B cell (primary cell): Measurements from ENCODE around the gene TUBA1B. TPM values are rescaled to one million over a fixed set of nuclear protein-coding genes. Genes with fewer than 3 reads are reported as not detected.

Experiments used
- ATAC-seq: fragments of 200-7000 bp; cut with Tn5 transposase; one replicate; pipeline ENCODE4 v1.10.0; 2021; ENCODE audit warnings: low read depth, mild to moderate bottlenecking, moderate number of reproducible peaks, moderate library complexity
- CTCF ChIA-PET: fragments of 350-600 bp; sonication (Branson Sonifier 250); formaldehyde crosslinking; loops from one replicate; lab custom pipeline; 2021; ENCODE audit warnings: antibody characterized with exemption, inconsistent platforms; lab: Charles Lee
- POLR2A ChIA-PET: fragments of 350-600 bp; sonication (Branson Sonifier 250); formaldehyde crosslinking; loops from one replicate; lab custom pipeline; 2021; ENCODE audit warnings: antibody characterized with exemption; lab: Charles Lee
- DNase-seq: peaks from one replicate; pipeline ENCODE4 v3.0.0; 2013
- H2AFZ ChIP-seq: 2 replicates; pipeline ENCODE4 v1.6.1; 2012; ENCODE audit warnings: mild to moderate bottlenecking, low read depth, low read length; ENCODE audit not compliant: insufficient read depth, poor library complexity, severe bottlenecking
- H3K27ac ChIP-seq, 2 donors: 1 replicate in 1 of 2; 2 replicates in 1 of 2; pipeline ENCODE4 v1.5.1; 2012 to 2013; ENCODE audit warnings: low read length in 2 of 2, mild to moderate bottlenecking in 2 of 2, moderate library complexity in 1 of 2
- H3K27me3 ChIP-seq, 4 experiments: fragments of 200-600 bp in 1 of 4; sonication (generic) in 1 of 4; replicated peaks in 1 of 4; 1 replicate in 2 of 4; 2 replicates in 2 of 4; pipeline versions ENCODE4 v1.6.1 to v1.7.0; 2013 to 2016; ENCODE audit warnings: low read length in 3 of 4, mild to moderate bottlenecking in 2 of 4, mixed read lengths in 1 of 4, moderate library complexity in 1 of 4; ENCODE audit not compliant: insufficient read depth in 4 of 4, control insufficient read depth in 3 of 4; ENCODE audit errors: control extremely low read depth in 1 of 4
- H3K36me3 ChIP-seq, 2 experiments: replicated peaks in 1 of 2; 1 replicate in 1 of 2; 2 replicates in 1 of 2; pipeline versions ENCODE4 v1.6.1 to v1.7.1; 2013; ENCODE audit warnings: low read length in 1 of 2; ENCODE audit not compliant: insufficient read depth in 2 of 2, control insufficient read depth in 1 of 2; ENCODE audit errors: control extremely low read depth in 1 of 2, extremely low read depth in 1 of 2
- H3K4me1 ChIP-seq, 2 donors: fragments of 200-600 bp in 1 of 2; sonication (generic) in 1 of 2; 1 replicate in 1 of 2; 2 replicates in 1 of 2; pipeline versions ENCODE4 v1.5.1 to v1.6.1; 2013 to 2017; ENCODE audit warnings: low read length in 2 of 2; ENCODE audit not compliant: control insufficient read depth in 2 of 2, insufficient read depth in 2 of 2
- H3K4me2 ChIP-seq: replicated peaks from 2 replicates; pipeline ENCODE3; 2012; ENCODE audit warnings: mild to moderate bottlenecking, low read depth, low read length; ENCODE audit not compliant: poor library complexity, severe bottlenecking
- H3K4me3 ChIP-seq, 5 experiments: fragments of 200-600 bp in 1 of 5; sonication (generic) in 1 of 5; 1 replicate in 3 of 5; 2 replicates in 2 of 5; pipeline versions ENCODE4 v1.5.1 to v1.7.0; 2011 to 2016; ENCODE audit warnings: low read length in 4 of 5, mild to moderate bottlenecking in 4 of 5, low read depth in 2 of 5, control low read depth in 1 of 5, moderate library complexity in 1 of 5; ENCODE audit not compliant: insufficient read depth in 1 of 5; ENCODE audit errors: control extremely low read depth in 1 of 5, extremely low read depth in 1 of 5
- H3K79me2 ChIP-seq: fragments of 200-600 bp; sonication (generic); one replicate; pipeline ENCODE4 v1.6.0; 2016; ENCODE audit warnings: low read length; ENCODE audit not compliant: control insufficient read depth, insufficient read depth
- H3K9ac ChIP-seq: fragments of 200-600 bp; sonication (generic); 2 replicates; pipeline ENCODE4 v1.6.1; 2017; ENCODE audit warnings: mild to moderate bottlenecking, low read length, moderate library complexity
- H3K9me3 ChIP-seq, 3 donors: one replicate each; pipeline versions ENCODE4 v1.6.1 to v1.7.1; 2013; ENCODE audit warnings: low read length in 2 of 3; ENCODE audit not compliant: control insufficient read depth in 2 of 3, insufficient read depth in 1 of 3; ENCODE audit errors: control extremely low read depth in 1 of 3
- H4K20me1 ChIP-seq: 2 replicates; pipeline ENCODE4 v1.6.0; 2012; ENCODE audit warnings: mild to moderate bottlenecking, low read length; ENCODE audit not compliant: insufficient read depth, control insufficient read depth, poor library complexity, severe bottlenecking
- H3K27ac Mint-ChIP-seq: one replicate; pipeline ENCODE4 v1.8.0; 2021; ENCODE audit warnings: mixed read lengths
- H3K27me3 Mint-ChIP-seq: one replicate; pipeline ENCODE4 v1.8.0; 2021; ENCODE audit warnings: mixed read lengths
- H3K4me1 Mint-ChIP-seq: one replicate; pipeline ENCODE4 v1.8.0; 2021; ENCODE audit warnings: mixed read lengths
- H3K4me3 Mint-ChIP-seq: one replicate; pipeline ENCODE4 v1.8.0; 2021; ENCODE audit warnings: mixed read lengths
- H3K9me3 Mint-ChIP-seq: one replicate; pipeline ENCODE4 v1.8.0; 2022; ENCODE audit warnings: mixed read lengths; ENCODE audit not compliant: insufficient read depth
- EZH2 ChIP-seq: IDR thresholded peaks from 2 replicates; pipeline ENCODE4 v1.6.1; 2012; ENCODE audit warnings: borderline replicate concordance, low read depth, mild to moderate bottlenecking, moderate library complexity, low read length; ENCODE audit not compliant: insufficient read depth, poor library complexity, severe bottlenecking
- WGBS: methylation state at CpG from one replicate; pipeline ENCODE4 v1.1.5; 2013; ENCODE audit warnings: missing lambda C conversion rate; ENCODE audit not compliant: insufficient coverage; 5-methylcytosine and 5-hydroxymethylcytosine counted together
- intact Hi-C: fragments of 100-400 bp; cut with micrococcal nuclease; formaldehyde crosslinking; loops from one replicate; pipeline ENCODE4 v1.10.0; 2022
- polyA plus RNA-seq: library from polyadenylated mRNA; depleted of rRNA; stranded (reverse); fragments of >200 nt; gene quantifications from 2 replicates; pipeline ENCODE4 v1.2.3, GENCODE V29; 2012
- total RNA-seq, 2 donors: library from RNA; stranded (reverse); fragments of 120-200 nt in 1 of 2; gene quantifications; 1 replicate in 1 of 2; 2 replicates in 1 of 2; pipeline versions ENCODE4 v1.2.3 to v1.2.4, GENCODE V29; 2013 to 2022
- TF ChIP-seq, protein P1 (sequence below): fragments of 200-600 bp; IDR thresholded peaks from one replicate; pipeline ENCODE4 v1.8.0; 2022; ENCODE audit warnings: antibody characterized with exemption, mild to moderate bottlenecking

Gene TUBA1B
- total and polyA plus RNA-seq, 2 donors (not counting 1 experiment from before 2014, with no cell fraction given), result 327 to 615 TPM

DNA sequence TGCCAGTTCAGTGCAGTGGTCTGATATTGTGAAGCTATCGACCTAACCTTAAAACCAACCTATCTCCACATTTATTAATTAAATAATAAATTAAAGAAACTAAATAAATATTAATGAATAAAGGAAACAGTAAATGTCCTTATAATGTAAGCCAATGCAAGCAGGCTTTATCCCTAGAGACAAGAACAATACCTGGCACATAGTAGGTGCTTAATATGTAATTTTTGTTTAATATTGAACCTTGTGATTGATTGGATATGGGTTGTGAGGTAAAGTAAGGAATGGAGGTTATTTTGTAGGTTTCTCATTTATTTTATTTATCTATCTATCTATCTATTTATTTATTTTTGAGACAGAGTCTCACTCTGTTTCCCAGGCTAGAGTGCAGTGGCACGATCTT is 7.8 kb upstream of the TUBA1B start:
- H3K27ac Mint-ChIP-seq, result no peak overlapping the region
- H3K4me1 ChIP-seq, result no peaks in the 10 kb centered on the region
- no peak overlapping the region for H3K4me3 Mint-ChIP-seq
- H3K36me3 ChIP-seq, result no peaks in the 10 kb centered on the region
- H3K9me3 Mint-ChIP-seq, result no peaks in the 10 kb centered on the region
- TF ChIP-seq, protein P1, sequence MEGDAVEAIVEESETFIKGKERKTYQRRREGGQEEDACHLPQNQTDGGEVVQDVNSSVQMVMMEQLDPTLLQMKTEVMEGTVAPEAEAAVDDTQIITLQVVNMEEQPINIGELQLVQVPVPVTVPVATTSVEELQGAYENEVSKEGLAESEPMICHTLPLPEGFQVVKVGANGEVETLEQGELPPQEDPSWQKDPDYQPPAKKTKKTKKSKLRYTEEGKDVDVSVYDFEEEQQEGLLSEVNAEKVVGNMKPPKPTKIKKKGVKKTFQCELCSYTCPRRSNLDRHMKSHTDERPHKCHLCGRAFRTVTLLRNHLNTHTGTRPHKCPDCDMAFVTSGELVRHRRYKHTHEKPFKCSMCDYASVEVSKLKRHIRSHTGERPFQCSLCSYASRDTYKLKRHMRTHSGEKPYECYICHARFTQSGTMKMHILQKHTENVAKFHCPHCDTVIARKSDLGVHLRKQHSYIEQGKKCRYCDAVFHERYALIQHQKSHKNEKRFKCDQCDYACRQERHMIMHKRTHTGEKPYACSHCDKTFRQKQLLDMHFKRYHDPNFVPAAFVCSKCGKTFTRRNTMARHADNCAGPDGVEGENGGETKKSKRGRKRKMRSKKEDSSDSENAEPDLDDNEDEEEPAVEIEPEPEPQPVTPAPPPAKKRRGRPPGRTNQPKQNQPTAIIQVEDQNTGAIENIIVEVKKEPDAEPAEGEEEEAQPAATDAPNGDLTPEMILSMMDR, result no peak
- no peak for TF ChIP-seq EZH2
- H3K27ac ChIP-seq, result no peak overlapping the region
- no peaks in the 10 kb centered on the region for H3K27me3 Mint-ChIP-seq
- H3K79me2 ChIP-seq, result peaks cover 30% of the 10 kb centered on the region
- no peak overlapping the region for H2AFZ ChIP-seq
- ChIA-PET CTCF (interaction anchor here (1.1 to 1.5 kb wide), 3 partner anchors 41 to 49 kb away, joined by 3 read pairs; no protein-coding TSS in a partner anchor), POLR2A (no interaction called here)
- H3K9me3 ChIP-seq, result no peaks in the 10 kb centered on the region
- H3K9ac ChIP-seq, result no peak overlapping the region
- H3K4me1 Mint-ChIP-seq, result peaks cover 3% of the 10 kb centered on the region
- H3K27me3 ChIP-seq, result no peaks in the 10 kb centered on the region
- H3K4me3 ChIP-seq, result no peak overlapping the region
- ATAC-seq (no peak), DNase-seq (no peak)
- intact Hi-C loops, result no loop called here
- no CpG with 5 or more reads among the region's 2 CpGs for WGBS
- no peaks in the 10 kb centered on the region for H4K20me1 ChIP-seq
- no peak overlapping the region for H3K4me2 ChIP-seq

DNA sequence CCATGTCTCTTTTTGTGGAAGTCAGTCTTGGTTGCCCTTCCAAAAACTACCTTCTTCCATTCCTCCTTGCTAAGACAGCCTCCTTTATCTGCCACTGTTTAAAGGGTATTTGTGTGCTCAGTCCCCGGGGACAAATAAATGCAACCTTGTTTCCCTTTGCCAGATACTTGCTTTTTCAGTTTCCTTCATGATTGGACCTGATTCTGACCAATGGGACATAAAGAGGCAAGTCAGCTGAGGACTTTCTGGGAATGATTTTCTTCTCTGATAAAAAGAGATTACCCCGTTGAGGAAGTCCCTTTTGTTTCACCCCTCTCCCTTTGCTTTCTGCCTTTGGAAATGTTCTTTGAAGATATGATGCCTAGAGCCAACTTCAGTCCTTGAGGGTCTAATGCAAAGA is 7.4 kb upstream of the TUBA1B start:
- ATAC-seq (no peak), DNase-seq (no peak)
- no peak overlapping the region for H3K27ac Mint-ChIP-seq
- no peaks in the 10 kb centered on the region for H3K27me3 ChIP-seq
- H2AFZ ChIP-seq, result no peak overlapping the region
- TF ChIP-seq EZH2, result no peak
- TF ChIP-seq, protein P1, result no peak
- CTCF ChIA-PET, result interaction anchor here (0.6 to 1.5 kb wide), 7 partner anchors 11 to 155 kb away, joined by 3 to 8 read pairs (median 3); no protein-coding TSS in a partner anchor
- peaks cover 0 to 3% of the 10 kb centered on the region in 2 donors for H3K4me1 ChIP-seq
- peaks cover 6% of the 10 kb centered on the region for H3K4me1 Mint-ChIP-seq
- H3K9me3 ChIP-seq, result no peaks in the 10 kb centered on the region
- no peaks in the 10 kb centered on the region for H3K36me3 ChIP-seq
- no peaks in the 10 kb centered on the region for H3K27me3 Mint-ChIP-seq
- H3K9ac ChIP-seq, result no peak overlapping the region
- H3K27ac ChIP-seq, result no peak overlapping the region
- no peak overlapping the region for H3K4me2 ChIP-seq
- H3K79me2 ChIP-seq, result peaks cover 34% of the 10 kb centered on the region
- no peak overlapping the region for H3K4me3 ChIP-seq
- no peaks in the 10 kb centered on the region for H4K20me1 ChIP-seq
- no peaks in the 10 kb centered on the region for H3K9me3 Mint-ChIP-seq
- POLR2A ChIA-PET, result no interaction called here
- intact Hi-C loops, result no loop called here
- no CpG with 5 or more reads among the region's 2 CpGs for WGBS
- no peak overlapping the region for H3K4me3 Mint-ChIP-seq
